ENCODE data around the gene ITGB2.
"Not testable (repeated sequence)": the region's sequence is repeated elsewhere in the genome, so short reads cannot be mapped to it uniquely, and the experiment has no call there.

The ITGB2 gene

DNA sequence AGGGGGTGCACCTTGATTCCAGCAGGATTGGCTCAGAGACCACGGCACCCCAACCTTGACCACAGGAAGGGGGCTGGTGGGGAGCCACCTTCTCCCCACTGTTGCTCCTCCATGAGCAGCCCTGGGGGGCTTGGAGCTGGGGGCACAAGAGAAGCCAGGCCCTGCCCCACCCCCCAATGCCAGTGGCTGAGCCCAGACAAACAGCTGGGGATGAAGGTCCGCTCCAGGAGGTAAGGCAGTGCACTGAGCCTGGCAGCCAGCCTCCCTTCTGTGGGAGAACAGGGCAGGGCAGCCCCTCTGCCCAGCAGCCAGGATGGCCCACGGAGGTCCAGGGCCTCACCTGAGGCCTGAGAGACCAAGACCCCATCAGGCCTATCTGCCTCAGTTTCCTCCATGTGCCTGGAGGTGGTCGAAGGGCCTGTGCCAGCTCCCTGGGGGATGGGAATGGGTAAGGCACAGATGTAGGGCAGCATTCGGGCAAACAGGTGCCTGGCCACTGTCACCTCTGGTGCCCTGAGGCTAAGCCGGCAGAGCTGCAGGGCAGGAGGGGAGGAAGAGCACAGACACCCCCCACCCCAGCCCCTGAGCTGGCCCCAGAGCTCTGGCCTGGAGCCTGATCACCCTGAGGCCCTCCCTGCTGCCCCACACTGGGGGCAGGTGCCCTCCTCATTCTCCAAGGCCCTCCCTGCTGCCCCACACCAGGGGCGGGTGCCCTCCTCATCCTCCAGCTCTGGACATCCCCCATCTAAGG, 7.1 kb downstream of the ITGB2 start:
- peak overlapping the region; percentile 95 for H3K27ac ChIP-seq (ENCODE audit: poor library complexity, severe bottlenecking)
- H3K4me3 ChIP-seq (ENCODE audit: severe bottlenecking) = no peak overlapping the region

DNA sequence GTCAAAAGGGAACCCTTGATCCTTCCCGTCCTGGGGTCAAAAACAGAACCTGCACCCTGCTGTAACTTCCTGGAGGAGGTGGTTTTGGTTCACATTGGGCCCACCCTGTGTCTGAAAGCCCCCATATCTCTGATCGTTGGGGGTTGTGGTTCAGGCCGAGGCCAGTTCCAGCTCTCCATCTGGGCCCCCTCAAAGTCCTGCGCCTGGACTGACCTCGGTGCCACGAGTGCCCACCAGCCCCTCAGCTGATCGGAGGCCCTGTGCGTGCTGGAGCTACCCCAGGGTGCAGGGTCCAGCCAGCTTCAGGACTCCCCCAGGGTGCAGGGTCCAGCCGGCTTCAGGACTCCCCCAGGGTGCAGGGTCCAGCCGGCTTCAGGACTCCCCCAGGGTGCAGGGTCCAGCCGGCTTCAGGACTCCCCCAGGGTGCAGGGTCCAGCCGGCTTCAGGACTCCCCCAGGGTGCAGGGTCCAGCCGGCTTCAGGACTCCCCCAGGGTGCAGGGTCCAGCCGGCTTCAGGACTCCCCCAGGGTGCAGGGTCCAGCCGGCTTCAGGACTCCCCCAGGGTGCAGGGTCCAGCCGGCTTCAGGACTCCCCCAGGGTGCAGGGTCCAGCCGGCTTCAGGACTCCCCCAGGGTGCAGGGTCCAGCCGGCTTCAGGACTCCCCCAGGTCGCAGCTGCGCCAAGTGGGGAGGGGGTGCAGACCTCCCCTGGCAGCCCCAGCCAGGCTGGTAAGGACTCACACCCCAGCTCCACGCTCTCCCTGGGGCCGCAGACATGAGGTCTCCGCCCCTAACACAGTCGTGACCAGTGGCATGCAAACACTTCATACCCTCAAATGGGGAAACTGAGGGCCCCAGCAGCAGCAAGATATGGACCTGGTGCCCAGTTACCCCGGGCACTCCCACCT, 7.9 kb downstream of the ITGB2 start:
- H3K36me3 ChIP-seq (ENCODE audit: low read depth); DNase-seq (ENCODE audit: low spot score); H3K27me3 ChIP-seq (ENCODE audit: insufficient read depth, poor library complexity, severe bottlenecking); H3K4me3 ChIP-seq (ENCODE audit: severe bottlenecking); ATAC-seq (ENCODE audit: low read depth); H3K9me3 ChIP-seq (ENCODE audit: severe bottlenecking): not testable (repeated sequence)
- H3K4me1 ChIP-seq (ENCODE audit: insufficient read depth, poor library complexity, severe bottlenecking) = peaks cover 51% of the 10 kb centered on the region
- H3K27ac ChIP-seq (ENCODE audit: poor library complexity, severe bottlenecking) = peak overlapping the region; percentile 95

More for the DNA sequence above, 7.1 kb downstream of the ITGB2 start:
- TF ChIP-seq, protein P1, sequence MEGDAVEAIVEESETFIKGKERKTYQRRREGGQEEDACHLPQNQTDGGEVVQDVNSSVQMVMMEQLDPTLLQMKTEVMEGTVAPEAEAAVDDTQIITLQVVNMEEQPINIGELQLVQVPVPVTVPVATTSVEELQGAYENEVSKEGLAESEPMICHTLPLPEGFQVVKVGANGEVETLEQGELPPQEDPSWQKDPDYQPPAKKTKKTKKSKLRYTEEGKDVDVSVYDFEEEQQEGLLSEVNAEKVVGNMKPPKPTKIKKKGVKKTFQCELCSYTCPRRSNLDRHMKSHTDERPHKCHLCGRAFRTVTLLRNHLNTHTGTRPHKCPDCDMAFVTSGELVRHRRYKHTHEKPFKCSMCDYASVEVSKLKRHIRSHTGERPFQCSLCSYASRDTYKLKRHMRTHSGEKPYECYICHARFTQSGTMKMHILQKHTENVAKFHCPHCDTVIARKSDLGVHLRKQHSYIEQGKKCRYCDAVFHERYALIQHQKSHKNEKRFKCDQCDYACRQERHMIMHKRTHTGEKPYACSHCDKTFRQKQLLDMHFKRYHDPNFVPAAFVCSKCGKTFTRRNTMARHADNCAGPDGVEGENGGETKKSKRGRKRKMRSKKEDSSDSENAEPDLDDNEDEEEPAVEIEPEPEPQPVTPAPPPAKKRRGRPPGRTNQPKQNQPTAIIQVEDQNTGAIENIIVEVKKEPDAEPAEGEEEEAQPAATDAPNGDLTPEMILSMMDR (IDR thresholded peaks at IDR 0.05; ENCODE audit: poor library complexity, severe bottlenecking) = no peak
- DNase-seq (ENCODE audit: low spot score) (no peak), ATAC-seq (ENCODE audit: low read depth) (no peak)
- no peaks in the 10 kb centered on the region for H3K27me3 ChIP-seq (ENCODE audit: insufficient read depth, poor library complexity, severe bottlenecking)
- no peaks in the 10 kb centered on the region for H3K9me3 ChIP-seq (ENCODE audit: severe bottlenecking)
- H3K4me1 ChIP-seq (ENCODE audit: insufficient read depth, poor library complexity, severe bottlenecking) = peaks cover 51% of the 10 kb centered on the region
- no peaks in the 10 kb centered on the region for H3K36me3 ChIP-seq (ENCODE audit: low read depth)

DNA sequence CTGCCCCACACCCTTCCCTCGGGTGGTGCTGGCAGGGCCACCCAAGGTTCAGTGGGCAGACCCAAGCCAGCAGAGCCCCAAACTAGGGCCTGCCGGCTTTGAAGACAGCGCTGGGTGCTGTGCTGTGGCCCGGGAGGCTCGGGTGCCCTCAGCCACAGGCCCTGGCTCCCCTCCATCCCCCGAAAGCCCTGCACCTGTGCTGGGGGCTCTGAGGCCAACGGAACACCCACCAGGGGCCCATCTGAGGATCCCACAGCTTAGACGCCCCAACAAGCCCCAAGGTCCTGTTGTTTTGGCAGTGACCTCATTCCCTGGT, 8.6 kb downstream of the ITGB2 start:
- Histone ChIP-seq H3K27me3 (ENCODE audit: insufficient read depth, poor library complexity, severe bottlenecking) (no peaks in the 10 kb centered on the region), H3K9me3 (ENCODE audit: severe bottlenecking) (no peaks in the 10 kb centered on the region), H3K36me3 (ENCODE audit: low read depth) (no peaks in the 10 kb centered on the region), H3K27ac (ENCODE audit: poor library complexity, severe bottlenecking) (peak overlapping the region; percentile 65), H3K4me3 (ENCODE audit: severe bottlenecking) (no peak overlapping the region), H3K4me1 (ENCODE audit: insufficient read depth, poor library complexity, severe bottlenecking) (peaks cover 45% of the 10 kb centered on the region)
- TF ChIP-seq, protein P1 (IDR thresholded peaks at IDR 0.05; ENCODE audit: poor library complexity, severe bottlenecking) = no peak
- no peak; the same call in 2 of the 3 replicates for ATAC-seq (ENCODE audit: low read depth)
- DNase-seq (ENCODE audit: low spot score) = no peak

DNA sequence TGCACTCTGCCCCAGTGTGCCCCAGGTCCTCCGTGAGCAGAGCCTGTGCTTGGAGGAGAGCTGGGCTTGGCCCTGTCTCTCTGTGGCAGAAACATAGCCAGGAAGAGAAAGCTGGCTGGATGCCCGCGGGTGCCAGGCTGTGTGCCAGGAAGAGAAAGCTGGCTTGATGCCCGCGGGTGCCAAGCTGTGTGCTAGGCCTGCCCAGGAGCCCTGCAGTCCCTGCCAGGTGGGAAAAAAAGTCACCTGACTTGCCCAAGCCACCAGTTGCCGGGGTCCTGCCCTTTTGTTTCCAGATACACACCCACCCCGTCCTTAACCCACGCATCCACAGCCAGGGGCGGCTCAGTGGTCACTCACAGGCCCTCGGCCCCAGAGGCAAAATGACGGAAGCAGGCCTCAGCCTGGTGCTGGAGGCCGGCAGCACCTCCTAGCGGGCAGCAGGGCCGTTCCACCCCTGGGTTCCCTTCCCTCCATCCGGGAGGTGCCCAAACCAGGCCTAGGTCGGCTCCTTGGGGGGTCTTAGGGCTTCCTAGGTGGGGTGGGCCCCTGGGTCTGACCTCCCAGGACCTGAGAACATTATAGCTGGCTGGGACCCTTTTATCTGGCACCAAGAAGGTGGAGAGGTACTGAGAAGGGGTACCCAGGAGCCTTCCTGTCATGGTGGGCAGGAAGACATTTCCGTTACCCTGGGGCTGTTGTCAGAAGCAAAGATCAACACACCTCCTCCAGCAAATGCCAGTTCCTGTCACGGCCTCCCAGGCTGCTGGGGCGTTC, 9.1 kb downstream of the ITGB2 start:
- DNase-seq (ENCODE audit: low spot score) = no peak
- Histone ChIP-seq H3K9me3 (ENCODE audit: severe bottlenecking) (no peaks in the 10 kb centered on the region), H3K36me3 (ENCODE audit: low read depth) (no peaks in the 10 kb centered on the region), H3K27me3 (ENCODE audit: insufficient read depth, poor library complexity, severe bottlenecking) (no peaks in the 10 kb centered on the region), H3K27ac (ENCODE audit: poor library complexity, severe bottlenecking) (peak overlapping the region; percentile 65), H3K4me3 (ENCODE audit: severe bottlenecking) (no peak overlapping the region), H3K4me1 (ENCODE audit: insufficient read depth, poor library complexity, severe bottlenecking) (peaks cover 41% of the 10 kb centered on the region)
- ATAC-seq (ENCODE audit: low read depth) = peak; percentile 57
- TF ChIP-seq, protein P1 (IDR thresholded peaks at IDR 0.05; ENCODE audit: poor library complexity, severe bottlenecking) = peak; percentile 59

DNA sequence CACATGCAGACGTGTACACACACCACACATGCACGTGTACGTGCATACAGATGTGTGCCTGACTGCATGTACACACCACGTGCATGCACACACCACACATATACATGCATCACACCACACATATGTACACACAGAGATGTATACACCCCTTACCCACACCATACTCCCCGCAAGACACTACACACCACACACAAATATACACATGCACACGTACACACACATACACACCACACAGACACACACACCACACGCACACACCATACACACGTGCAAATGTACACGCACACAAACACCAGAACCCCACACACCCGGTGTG, 9.7 kb downstream of the ITGB2 start:
- H3K27me3 ChIP-seq (ENCODE audit: insufficient read depth, poor library complexity, severe bottlenecking) = no peaks in the 10 kb centered on the region
- H3K27ac ChIP-seq (ENCODE audit: poor library complexity, severe bottlenecking) = peak overlapping the region; percentile 65
- no peak for DNase-seq (ENCODE audit: low spot score)
- H3K36me3 ChIP-seq (ENCODE audit: low read depth) = no peaks in the 10 kb centered on the region
- ATAC-seq (ENCODE audit: low read depth) = no peak
- H3K4me1 ChIP-seq (ENCODE audit: insufficient read depth, poor library complexity, severe bottlenecking) = peaks cover 36% of the 10 kb centered on the region
- no peaks in the 10 kb centered on the region for H3K9me3 ChIP-seq (ENCODE audit: severe bottlenecking)
- TF ChIP-seq, protein P1 (IDR thresholded peaks at IDR 0.05; ENCODE audit: poor library complexity, severe bottlenecking) = no peak
- no peak overlapping the region for H3K4me3 ChIP-seq (ENCODE audit: severe bottlenecking)

Measured in RWPE2 (cell line).